CD14-positive monocyte (primary cell): ENCODE measurements around the gene FRS2. TPM values are rescaled to one million over a fixed set of nuclear protein-coding genes. Genes with fewer than 3 reads are reported as not detected.

Source experiments
- DNase-seq, 3 donors: peaks; one replicate each; pipeline ENCODE4 v3.0.0-alpha.2; 2011 to 2022
- H2AFZ ChIP-seq: 2 replicates; pipeline ENCODE4 v1.6.0; 2012; ENCODE audit warnings: mild to moderate bottlenecking, low read depth, low read length, inconsistent platforms; ENCODE audit not compliant: insufficient read depth, poor library complexity, severe bottlenecking
- H3K27ac ChIP-seq, 2 donors: 1 replicate in 1 of 2; 2 replicates in 1 of 2; pipeline ENCODE4 v1.5.1; 2012 to 2013; ENCODE audit warnings: low read length in 2 of 2, control low read depth in 1 of 2, inconsistent platforms in 1 of 2, low read depth in 1 of 2, mild to moderate bottlenecking in 1 of 2
- H3K27me3 ChIP-seq, 2 donors: one replicate each; pipeline versions ENCODE4 v1.6.0 to v1.6.1; 2011 to 2013; ENCODE audit warnings: low read length in 2 of 2; ENCODE audit not compliant: control insufficient read depth in 2 of 2, insufficient read depth in 2 of 2
- H3K36me3 ChIP-seq, 2 donors: replicated peaks in 1 of 2; 1 replicate in 1 of 2; 2 replicates in 1 of 2; pipeline versions ENCODE4 v1.5.1 to v1.6.1; 2012 to 2013; ENCODE audit warnings: low read length in 2 of 2, control low read depth in 1 of 2, inconsistent platforms in 1 of 2, mild to moderate bottlenecking in 1 of 2; ENCODE audit not compliant: insufficient read depth in 2 of 2, control insufficient read depth in 1 of 2
- H3K4me1 ChIP-seq, 2 donors: 1 replicate in 1 of 2; 2 replicates in 1 of 2; pipeline versions ENCODE4 v1.5.1 to v1.6.1; 2012 to 2013; ENCODE audit warnings: low read length in 2 of 2, control low read depth in 1 of 2, inconsistent platforms in 1 of 2, mild to moderate bottlenecking in 1 of 2, moderate library complexity in 1 of 2; ENCODE audit not compliant: insufficient read depth in 2 of 2, control insufficient read depth in 1 of 2
- H3K4me2 ChIP-seq: replicated peaks from 2 replicates; pipeline ENCODE3; 2012; ENCODE audit warnings: low read length, moderate library complexity, mild to moderate bottlenecking; ENCODE audit not compliant: poor library complexity, severe bottlenecking; ENCODE audit errors: extremely low read depth
- H3K4me3 ChIP-seq, 3 experiments: fragments of 200-600 bp in 1 of 3; sonication (generic) in 1 of 3; replicated peaks in 1 of 3; 1 replicate in 2 of 3; 2 replicates in 1 of 3; pipeline ENCODE4 v1.5.1; 2011 to 2013; ENCODE audit warnings: low read length in 3 of 3, mild to moderate bottlenecking in 3 of 3, control low read depth in 2 of 3, low read depth in 2 of 3, inconsistent platforms in 1 of 3, moderate library complexity in 1 of 3
- H3K79me2 ChIP-seq: 2 replicates; pipeline ENCODE4 v1.6.0; 2012; ENCODE audit warnings: mild to moderate bottlenecking, control low read depth, inconsistent platforms, low read length, moderate library complexity; ENCODE audit not compliant: insufficient read depth
- H3K9ac ChIP-seq: 2 replicates; pipeline ENCODE4 v1.6.0; 2017; ENCODE audit warnings: low read length, mild to moderate bottlenecking; ENCODE audit not compliant: insufficient read depth, poor library complexity, severe bottlenecking
- H3K9me3 ChIP-seq, 2 donors: replicated peaks in 1 of 2; 1 replicate in 1 of 2; 2 replicates in 1 of 2; pipeline versions ENCODE4 v1.5.1 to v1.6.1; 2012 to 2013; ENCODE audit warnings: low read length in 2 of 2, control low read depth in 1 of 2; ENCODE audit not compliant: control insufficient read depth in 1 of 2, insufficient read depth in 1 of 2
- H4K20me1 ChIP-seq: 2 replicates; pipeline ENCODE4 v1.6.0; 2012; ENCODE audit warnings: mild to moderate bottlenecking, low read length, control low read depth, moderate library complexity; ENCODE audit not compliant: insufficient read depth
- H3K27ac Mint-ChIP-seq, 7 donors: one replicate each; pipeline ENCODE4 v1.8.0; 2020; ENCODE audit warnings: mild to moderate bottlenecking in 7 of 7, mixed read lengths in 7 of 7, moderate library complexity in 6 of 7, inconsistent platforms in 2 of 7
- H3K27me3 Mint-ChIP-seq, 3 donors: one replicate each; pipeline ENCODE4 v1.8.0; 2021 to 2022; ENCODE audit warnings: low read depth in 3 of 3, mild to moderate bottlenecking in 3 of 3, mixed read lengths in 3 of 3, moderate library complexity in 3 of 3, inconsistent platforms in 1 of 3
- H3K36me3 Mint-ChIP-seq, 2 donors: one replicate each; pipeline ENCODE4 v1.8.0; 2020; ENCODE audit warnings: mixed read lengths in 2 of 2, inconsistent platforms in 1 of 2, mild to moderate bottlenecking in 1 of 2
- H3K4me1 Mint-ChIP-seq: one replicate; pipeline ENCODE4 v1.8.0; 2020; ENCODE audit warnings: mild to moderate bottlenecking, mixed read lengths
- H3K4me3 Mint-ChIP-seq, 2 donors: one replicate each; pipeline ENCODE4 v1.8.0; 2020; ENCODE audit warnings: mild to moderate bottlenecking in 2 of 2, mixed read lengths in 2 of 2, moderate library complexity in 1 of 2
- H3K9me3 Mint-ChIP-seq, 7 donors: one replicate each; pipeline ENCODE4 v1.8.0; 2020 to 2022; ENCODE audit warnings: mixed read lengths in 7 of 7, mild to moderate bottlenecking in 6 of 7, moderate library complexity in 6 of 7, inconsistent platforms in 2 of 7
- CTCF ChIP-seq: fragments of 200-600 bp; IDR thresholded peaks from one replicate; pipeline ENCODE4 v1.8.0; 2022; ENCODE audit warnings: antibody characterized with exemption, mild to moderate bottlenecking
- WGBS: methylation state at CpG from one replicate; pipeline ENCODE4 v1.1.5; 2013; ENCODE audit warnings: missing lambda C conversion rate; ENCODE audit not compliant: insufficient coverage; 5-methylcytosine and 5-hydroxymethylcytosine counted together
- intact Hi-C, 2 donors: fragments of 100-400 bp; cut with micrococcal nuclease; formaldehyde crosslinking; loops; one replicate each; pipeline versions ENCODE4 v1.15.0 to v1.15.1; 2023
- polyA plus RNA-seq, 3 donors: library from polyadenylated mRNA; depleted of rRNA in 1 of 3; unstranded in 2 of 3; stranded (reverse) in 1 of 3; fragments of 300-500 nt in 2 of 3; fragments of >200 nt in 1 of 3; fragmentation: Illumina TruSeq in 2 of 3; gene quantifications; 1 replicate in 2 of 3; 2 replicates in 1 of 3; pipeline ENCODE4 v1.2.3, GENCODE V29; 2012 to 2021

The FRS2 gene
- polyA plus RNA-seq, 3 donors: 6.8 to 13.6 (median 13.0) TPM

GRCh38 chr12:69431591-69432222, 38.5 kb upstream of the FRS2 start:
- Mint-ChIP-seq H3K4me1 (no peaks in the 10 kb centered on the region), H3K9me3 (peaks cover 0 to 3% (median 0%) of the 10 kb centered on the region in 7 donors), H3K27ac (no peak overlapping the region), H3K27me3 (peaks cover 0 to 4% (median 4%) of the 10 kb centered on the region in 3 donors), H3K36me3 (no peaks in the 10 kb centered on the region), H3K4me3 (no peak overlapping the region)
- Histone ChIP-seq H3K4me3 (no peak overlapping the region), H3K27me3 (no peaks in the 10 kb centered on the region), H3K27ac (no peak overlapping the region), H3K79me2 (no peaks in the 10 kb centered on the region), H3K4me2 (no peak overlapping the region), H4K20me1 (no peaks in the 10 kb centered on the region), H3K9ac (no peak overlapping the region), H3K9me3 (no peaks in the 10 kb centered on the region), H3K4me1 (no peaks in the 10 kb centered on the region), H2AFZ (no peak overlapping the region), H3K36me3 (no peaks in the 10 kb centered on the region)
- WGBS: no CpG with 5 or more reads among the region's 8 CpGs
- no peak for TF ChIP-seq CTCF
- intact Hi-C loops: no loop called here
- DNase-seq: no peak

- intact Hi-C loops: no loop called here
- no peak for TF ChIP-seq CTCF
- Histone ChIP-seq H3K4me1 (no peaks in the 10 kb centered on the region), H3K9me3 (no peaks in the 10 kb centered on the region), H3K27ac (no peak overlapping the region), H2AFZ (no peak overlapping the region), H3K9ac (no peak overlapping the region), H3K4me2 (no peak overlapping the region), H4K20me1 (no peaks in the 10 kb centered on the region), H3K4me3 (no peak overlapping the region), H3K27me3 (no peaks in the 10 kb centered on the region), H3K36me3 (no peaks in the 10 kb centered on the region), H3K79me2 (no peaks in the 10 kb centered on the region)
- no peak for DNase-seq
- peaks cover 0 to 4% (median 3%) of the 10 kb centered on the region in 3 donors for H3K27me3 Mint-ChIP-seq
- no peaks in the 10 kb centered on the region for H3K4me1 Mint-ChIP-seq
- H3K27ac Mint-ChIP-seq: no peak overlapping the region
- no peaks in the 10 kb centered on the region for H3K36me3 Mint-ChIP-seq
- H3K4me3 Mint-ChIP-seq: no peak overlapping the region
- no peaks in the 10 kb centered on the region for H3K9me3 Mint-ChIP-seq
- no CpG with 5 or more reads among the region's 3 CpGs for WGBS
Measured at GRCh38 chr12:69433653-69434052, 36.5 kb upstream of the FRS2 start.
